ENCODE data around the gene AGAP1. TPM values are rescaled to one million over a fixed set of nuclear protein-coding genes. Genes with fewer than 3 reads are reported as not detected.

AGAP1 gene
- total RNA-seq, 4 donors from 2014 or later: 33.7 to 55.2 (median 37.5) TPM

DNA sequence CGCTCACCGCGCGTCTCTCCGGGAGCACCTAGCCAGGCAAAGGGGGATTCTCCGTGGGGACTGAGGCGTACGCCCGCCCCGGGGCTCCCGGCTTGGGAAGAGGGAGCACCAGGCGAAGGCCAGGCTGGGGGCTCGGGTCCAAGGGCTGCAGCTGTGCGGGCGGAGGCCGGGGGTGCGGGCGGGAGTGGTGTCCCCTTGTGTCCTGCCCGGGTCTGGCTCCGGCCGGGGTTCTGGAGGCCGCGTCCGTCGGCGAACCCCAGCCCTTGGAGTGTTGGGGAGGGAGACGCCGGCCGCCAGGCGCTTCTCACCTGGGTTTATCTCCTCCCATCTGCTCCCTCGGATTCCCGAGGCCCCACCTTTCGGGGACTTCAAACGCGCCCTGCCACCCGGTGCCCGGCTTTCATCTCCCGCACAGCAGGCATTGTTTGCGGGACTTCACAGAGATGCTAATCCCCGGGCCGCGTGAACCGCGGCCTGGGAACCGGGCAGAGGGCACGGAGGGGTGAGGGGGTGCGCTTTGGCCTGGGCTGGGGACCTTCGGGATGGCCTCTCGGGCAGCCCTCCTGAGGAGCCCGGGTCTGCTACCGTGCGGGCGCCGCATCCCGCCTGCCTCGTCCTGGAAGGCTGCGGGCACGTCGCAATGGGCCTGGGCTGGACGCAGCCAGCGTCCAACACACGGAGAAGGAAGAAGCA is 679.3 kb downstream of the AGAP1 start:
- H3K4me1 ChIP-seq: peaks cover 0 to 48% (median 20%) of the 10 kb centered on the region in 3 donors
- WGBS, 2 donors (ENCODE audit: low coverage in 1 of 2): no CpG with 5 or more reads among the region's 62 CpGs
- H3K27me3 ChIP-seq: peaks cover 100% of the 10 kb centered on the region

DNA sequence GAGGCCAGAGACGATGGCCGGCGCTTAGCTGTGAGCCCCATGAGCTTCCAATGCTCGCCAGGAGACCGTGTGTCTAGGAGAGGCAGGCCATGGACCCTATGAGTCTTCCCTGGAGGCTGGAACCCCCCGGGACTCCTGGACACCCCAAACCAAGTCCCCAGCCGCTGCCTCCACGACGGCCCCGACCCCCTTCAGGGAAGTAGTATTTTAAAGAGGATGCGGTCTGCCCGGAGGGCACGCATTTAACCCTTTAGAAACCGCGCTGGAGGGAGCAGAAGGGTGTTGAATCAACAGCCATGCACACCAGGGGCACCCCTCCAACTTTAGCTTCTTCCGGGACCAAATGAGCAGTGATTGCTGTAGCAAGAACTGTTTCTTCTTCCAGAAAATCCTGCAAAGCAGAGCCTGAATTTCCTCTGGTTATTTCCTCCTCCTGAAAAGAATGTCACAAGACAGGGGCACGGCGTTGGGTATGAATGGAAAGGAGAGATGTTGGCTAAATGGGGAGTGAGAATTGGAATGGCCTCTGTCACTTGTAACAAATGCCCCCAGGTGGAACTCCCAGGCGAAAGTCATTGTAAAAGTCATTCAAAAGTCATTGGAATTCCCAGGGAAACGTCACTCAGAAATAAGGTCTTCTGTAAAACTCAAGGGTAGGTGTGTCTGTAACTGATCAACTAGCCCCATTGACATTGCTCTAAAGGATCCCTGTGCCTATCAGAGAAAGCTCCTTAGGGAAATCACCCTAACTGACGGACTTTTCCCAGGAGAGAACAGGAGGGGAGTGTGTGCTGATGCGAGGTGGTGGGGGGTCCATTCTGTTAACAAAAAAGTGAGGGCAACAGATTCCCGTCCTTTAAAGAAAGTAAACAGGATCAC is 680.1 kb downstream of the AGAP1 start:
- Histone ChIP-seq H3K4me1 (peaks cover 0 to 48% (median 16%) of the 10 kb centered on the region in 3 donors), H3K9me3 (no peaks in the 10 kb centered on the region), H3K4me3 (no peak overlapping the region), H3K27me3 (peaks cover 100% of the 10 kb centered on the region), H3K36me3 (no peaks in the 10 kb centered on the region), H3K27ac (no peak overlapping the region)
- ATAC-seq: no peak
- TF ChIP-seq, protein P1, sequence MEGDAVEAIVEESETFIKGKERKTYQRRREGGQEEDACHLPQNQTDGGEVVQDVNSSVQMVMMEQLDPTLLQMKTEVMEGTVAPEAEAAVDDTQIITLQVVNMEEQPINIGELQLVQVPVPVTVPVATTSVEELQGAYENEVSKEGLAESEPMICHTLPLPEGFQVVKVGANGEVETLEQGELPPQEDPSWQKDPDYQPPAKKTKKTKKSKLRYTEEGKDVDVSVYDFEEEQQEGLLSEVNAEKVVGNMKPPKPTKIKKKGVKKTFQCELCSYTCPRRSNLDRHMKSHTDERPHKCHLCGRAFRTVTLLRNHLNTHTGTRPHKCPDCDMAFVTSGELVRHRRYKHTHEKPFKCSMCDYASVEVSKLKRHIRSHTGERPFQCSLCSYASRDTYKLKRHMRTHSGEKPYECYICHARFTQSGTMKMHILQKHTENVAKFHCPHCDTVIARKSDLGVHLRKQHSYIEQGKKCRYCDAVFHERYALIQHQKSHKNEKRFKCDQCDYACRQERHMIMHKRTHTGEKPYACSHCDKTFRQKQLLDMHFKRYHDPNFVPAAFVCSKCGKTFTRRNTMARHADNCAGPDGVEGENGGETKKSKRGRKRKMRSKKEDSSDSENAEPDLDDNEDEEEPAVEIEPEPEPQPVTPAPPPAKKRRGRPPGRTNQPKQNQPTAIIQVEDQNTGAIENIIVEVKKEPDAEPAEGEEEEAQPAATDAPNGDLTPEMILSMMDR (IDR thresholded peaks at IDR 0.05): no peak
- TF ChIP-seq POLR2A (IDR thresholded peaks at IDR 0.05) (no peak), POLR2AphosphoS5 (IDR thresholded peaks at IDR 0.05) (no peak), EP300 (IDR thresholded peaks at IDR 0.05) (no peak)
- WGBS, 2 donors (ENCODE audit: low coverage in 1 of 2): 5 to 14% methylated on average over 6 to 14 of the region's 23 CpGs

More for the DNA sequence above, 679.3 kb downstream of the AGAP1 start:
- H3K27ac ChIP-seq: no peak overlapping the region
- H3K36me3 ChIP-seq: no peaks in the 10 kb centered on the region
- no peaks in the 10 kb centered on the region for H3K9me3 ChIP-seq
- no peak overlapping the region for H3K4me3 ChIP-seq
- ATAC-seq: no peak
- TF ChIP-seq, protein P1 (IDR thresholded peaks at IDR 0.05): no peak
- TF ChIP-seq POLR2A (IDR thresholded peaks at IDR 0.05) (no peak), POLR2AphosphoS5 (IDR thresholded peaks at IDR 0.05) (no peak), EP300 (IDR thresholded peaks at IDR 0.05) (no peak)

DNA sequence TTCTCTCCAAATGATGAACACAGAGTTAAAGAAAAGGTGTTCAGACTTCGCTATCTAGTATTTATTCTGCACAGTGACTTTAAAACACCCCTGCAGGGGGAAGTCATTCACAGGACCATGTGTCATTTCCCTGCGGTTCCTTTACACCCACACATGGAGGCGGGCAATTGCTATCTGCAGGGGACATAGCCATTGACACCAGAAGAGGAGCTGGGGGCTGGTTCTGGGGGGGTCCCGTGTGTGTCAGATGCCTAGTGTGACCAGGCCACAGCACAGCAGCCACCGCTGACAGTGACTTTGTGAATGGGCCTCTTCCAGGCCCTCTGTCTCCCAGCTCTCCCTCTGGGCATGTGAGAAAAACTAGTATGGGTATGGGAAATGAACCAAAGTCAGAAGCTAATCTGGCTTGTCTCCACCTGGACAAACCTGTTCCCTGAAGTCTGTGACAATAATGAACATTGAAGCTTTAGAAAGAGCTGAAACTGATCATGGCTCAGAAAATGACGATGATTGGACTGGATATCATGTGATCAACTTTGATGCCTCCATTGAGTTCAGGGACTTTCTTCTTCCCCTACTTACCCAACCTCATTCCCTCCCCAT is 681.8 kb downstream of the AGAP1 start:
- Histone ChIP-seq H3K27me3 (peaks cover 100% of the 10 kb centered on the region), H3K4me1 (peaks cover 0 to 54% (median 14%) of the 10 kb centered on the region in 3 donors), H3K36me3 (no peaks in the 10 kb centered on the region), H3K9me3 (no peaks in the 10 kb centered on the region), H3K4me3 (no peak overlapping the region), H3K27ac (no peak overlapping the region)
- TF ChIP-seq, protein P1 (IDR thresholded peaks at IDR 0.05): no peak
- TF ChIP-seq EP300 (IDR thresholded peaks at IDR 0.05) (no peak), POLR2AphosphoS5 (IDR thresholded peaks at IDR 0.05) (no peak), POLR2A (IDR thresholded peaks at IDR 0.05) (no peak)
- ATAC-seq: no peak
- 49 to 70% methylated on average over 4 to 5 of the region's 6 CpGs for WGBS, 2 donors (ENCODE audit: low coverage in 1 of 2)

DNA sequence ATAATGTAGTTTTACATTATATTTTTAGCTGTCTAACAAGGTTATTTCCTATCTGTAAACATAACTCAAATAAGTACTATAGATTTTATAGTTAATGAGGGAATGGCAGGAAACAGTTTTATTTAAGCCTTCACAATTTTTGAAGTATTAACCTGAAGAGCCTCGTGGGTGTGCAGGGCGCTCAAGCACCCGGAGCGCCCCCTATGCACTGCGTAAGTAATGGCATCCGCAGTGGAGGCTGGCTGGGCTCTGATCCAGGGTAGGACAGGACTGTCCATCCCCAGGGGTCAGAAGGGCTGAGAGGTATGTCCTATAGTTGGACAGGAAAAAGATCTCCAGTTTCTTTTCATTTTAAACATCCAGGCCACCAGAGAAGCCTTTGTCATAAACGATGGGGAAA is 682.6 kb downstream of the AGAP1 start:
- Histone ChIP-seq H3K27ac (no peak overlapping the region), H3K27me3 (peaks cover 100% of the 10 kb centered on the region), H3K9me3 (no peaks in the 10 kb centered on the region), H3K4me1 (peaks cover 0 to 51% (median 12%) of the 10 kb centered on the region in 3 donors), H3K4me3 (no peak overlapping the region), H3K36me3 (no peaks in the 10 kb centered on the region)
- ATAC-seq: no peak
- 8 to 24% methylated on average over 7 of the region's 7 CpGs for WGBS, 2 donors (ENCODE audit: low coverage in 1 of 2)
- TF ChIP-seq, protein P1 (IDR thresholded peaks at IDR 0.05): peak in 1 of 4 experiments; percentile 39
- TF ChIP-seq POLR2AphosphoS5 (IDR thresholded peaks at IDR 0.05) (no peak), EP300 (IDR thresholded peaks at IDR 0.05) (no peak), POLR2A (IDR thresholded peaks at IDR 0.05) (no peak)
